Kidney epithelial cell (primary cell): Measurements from ENCODE around the gene FAM193B. TPM values are rescaled to one million over a fixed set of nuclear protein-coding genes. Genes with fewer than 3 reads are reported as not detected.

Source experiments
- DNase-seq: peaks from one replicate; pipeline ENCODE4 v3.0.0-alpha.2; 2010; ENCODE audit warnings: low read depth
- H3K27me3 ChIP-seq: 2 replicates; pipeline ENCODE4 v1.6.0; 2011; ENCODE audit warnings: low read length; ENCODE audit not compliant: control insufficient read depth, insufficient read depth
- H3K36me3 ChIP-seq: 2 replicates; pipeline ENCODE4 v1.5.1; 2011; ENCODE audit warnings: low read length; ENCODE audit not compliant: control insufficient read depth, insufficient read depth
- H3K4me3 ChIP-seq: 2 replicates; pipeline ENCODE4 v1.5.1; 2011; ENCODE audit warnings: low read depth, mild to moderate bottlenecking, control low read depth, low read length
- CTCF ChIP-seq: IDR thresholded peaks from 2 replicates; pipeline ENCODE4 v1.5.1; 2011; ENCODE audit warnings: mild to moderate bottlenecking, moderate library complexity, low read length, control low read depth, inconsistent platforms; ENCODE audit not compliant: insufficient read depth, poor library complexity, severe bottlenecking
- total RNA-seq: library from RNA; depleted of rRNA; stranded (reverse); fragments of >200 nt; gene quantifications from 2 replicates; pipeline ENCODE4 v1.2.3, GENCODE V29; 2015

FAM193B gene
- total RNA-seq, 1 donor from 2014 or later: 29.5 TPM

GRCh38 chr5:177524941-177525655 is 29.3 kb downstream of the FAM193B start:
- Histone ChIP-seq H3K36me3 (peaks cover 1% of the 10 kb centered on the region), H3K4me3 (no peak overlapping the region), H3K27me3 (no peaks in the 10 kb centered on the region)
- TF ChIP-seq CTCF: no peak
- no peak for DNase-seq

- H3K36me3 ChIP-seq: peaks cover 2% of the 10 kb centered on the region
- TF ChIP-seq CTCF: no peak
- H3K27me3 ChIP-seq: no peaks in the 10 kb centered on the region
- no peak overlapping the region for H3K4me3 ChIP-seq
- no peak for DNase-seq
Observed at GRCh38 chr5:177524539-177524900, 29.8 kb downstream of the FAM193B start.

- Histone ChIP-seq H3K4me3 (no peak overlapping the region), H3K27me3 (no peaks in the 10 kb centered on the region), H3K36me3 (peaks cover 4% of the 10 kb centered on the region)
- no peak for DNase-seq
- no peak for TF ChIP-seq CTCF
Observed at GRCh38 chr5:177523711-177524538, 30.4 kb downstream of the FAM193B start.

- peak; percentile 17 for TF ChIP-seq CTCF
- H3K36me3 ChIP-seq: peaks cover 4% of the 10 kb centered on the region
- H3K4me3 ChIP-seq: no peak overlapping the region
- no peak for DNase-seq
- H3K27me3 ChIP-seq: no peaks in the 10 kb centered on the region
Observed at GRCh38 chr5:177520916-177521513, 33.3 kb downstream of the FAM193B start.

- Histone ChIP-seq H3K4me3 (no peak overlapping the region), H3K27me3 (no peaks in the 10 kb centered on the region), H3K36me3 (peaks cover 4% of the 10 kb centered on the region)
- TF ChIP-seq CTCF: no peak
- DNase-seq: no peak
Observed at GRCh38 chr5:177520271-177520670, 34.1 kb downstream of the FAM193B start.
